Measurements from ENCODE around the gene CYTL1. TPM values are rescaled to one million over a fixed set of nuclear protein-coding genes. Genes with fewer than 3 reads are reported as not detected.

Gene CYTL1
- total RNA-seq, 1 experiment from 2014 or later, result not detected

GRCh38 chr4:4985036-4985435 lies 34.2 kb downstream of the CYTL1 start:
- no peak for DNase-seq (ENCODE audit: low spot score)

GRCh38 chr4:4984186-4984585 lies 35.1 kb downstream of the CYTL1 start:
- in situ Hi-C loops (cut with HindIII; ENCODE audit: low sequenced_read_pairs), result no loop called here
- DNase-seq (ENCODE audit: low spot score), result no peak

More at GRCh38 chr4:4985036-4985435, 34.2 kb downstream of the CYTL1 start:
- in situ Hi-C loops (cut with HindIII; ENCODE audit: low sequenced_read_pairs), result no loop called here

- no peak for DNase-seq (ENCODE audit: low spot score)
- in situ Hi-C loops (cut with HindIII; ENCODE audit: low sequenced_read_pairs), result no loop called here
These were observed 37.4 kb downstream of the CYTL1 start for GRCh38 chr4:4981827-4982226.

- in situ Hi-C loops (cut with HindIII; ENCODE audit: low sequenced_read_pairs), result no loop called here
- DNase-seq (ENCODE audit: low spot score), result no peak
These were observed 37.8 kb downstream of the CYTL1 start for GRCh38 chr4:4981427-4981826.

DNA sequence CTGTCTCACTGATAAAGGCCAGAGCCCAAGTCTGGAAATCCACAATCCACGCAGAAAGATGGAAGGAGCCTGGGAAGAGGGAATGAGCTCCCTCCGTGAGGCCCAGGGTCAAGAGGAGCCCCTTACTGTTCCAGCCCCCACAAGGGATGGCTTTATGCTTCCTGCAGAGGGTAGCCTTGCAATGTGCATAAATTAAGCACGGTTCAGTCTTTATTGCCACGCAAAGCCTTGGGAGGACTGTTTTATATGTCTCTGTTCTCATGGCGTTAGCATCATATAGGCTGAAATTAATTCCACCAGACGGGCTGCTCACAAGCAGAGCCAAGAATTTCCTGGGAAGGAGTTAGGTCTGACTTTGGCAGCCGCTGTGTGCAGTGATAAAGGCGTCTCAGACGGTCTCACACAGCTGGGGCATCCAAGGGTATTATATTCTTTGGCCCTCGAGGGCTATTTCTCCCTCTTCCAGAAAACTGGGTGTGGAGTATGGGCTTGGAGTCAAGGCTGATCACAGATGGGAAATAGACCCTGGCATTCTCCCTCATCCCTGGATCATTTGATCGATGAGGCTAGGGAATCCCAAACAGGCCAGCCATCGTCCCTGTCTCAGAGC lies 38.5 kb downstream of the CYTL1 start:
- DNase-seq (ENCODE audit: low spot score), result no peak
- in situ Hi-C loops (cut with HindIII; ENCODE audit: low sequenced_read_pairs), result no loop called here

DNA sequence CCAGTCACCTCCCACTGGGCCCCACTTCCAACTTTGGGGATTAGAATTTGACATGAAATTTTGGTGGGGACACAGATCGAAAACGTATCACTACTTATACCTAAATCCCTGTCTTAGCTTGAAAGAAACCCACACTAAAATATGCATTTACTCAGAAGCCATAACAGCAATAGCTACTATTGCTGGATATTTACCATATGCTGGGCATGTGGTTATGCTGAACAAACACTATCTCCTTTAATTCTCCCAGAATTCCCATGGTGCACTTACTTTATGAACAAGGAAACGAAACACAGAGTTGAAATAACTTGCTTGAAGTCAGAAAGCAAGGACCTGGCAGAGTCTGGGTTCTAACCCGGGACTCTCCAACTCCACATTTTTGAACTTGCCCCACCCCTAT lies 39.3 kb downstream of the CYTL1 start:
- no peak for DNase-seq (ENCODE audit: low spot score)
- in situ Hi-C loops (cut with HindIII; ENCODE audit: low sequenced_read_pairs), result no loop called here

DNA sequence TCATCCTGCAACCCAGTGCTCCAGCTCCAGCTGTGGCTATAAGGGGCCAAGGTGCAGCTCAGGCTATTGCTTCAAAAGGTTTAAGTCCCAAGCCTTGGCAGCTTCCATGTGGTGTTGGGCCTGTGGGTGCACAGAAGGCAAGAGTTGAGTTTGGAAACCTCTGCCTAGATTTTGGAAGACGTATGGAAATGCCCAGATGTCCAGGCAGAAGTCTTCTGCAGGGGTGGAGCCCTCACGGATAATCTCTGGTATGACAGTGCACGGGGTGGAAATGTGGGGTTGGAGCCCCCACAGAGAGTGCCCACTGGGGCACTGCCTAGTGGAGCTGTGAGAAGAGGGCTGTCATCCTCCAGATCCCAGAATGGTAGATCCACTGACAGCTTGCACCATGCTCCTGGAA lies 44.5 kb downstream of the CYTL1 start:
- no peak for DNase-seq (ENCODE audit: low spot score)
- in situ Hi-C loops (cut with HindIII; ENCODE audit: low sequenced_read_pairs), result no loop called here

- in situ Hi-C loops (cut with HindIII; ENCODE audit: low sequenced_read_pairs), result no loop called here
- DNase-seq (ENCODE audit: low spot score), result no peak
These were observed 47.5 kb downstream of the CYTL1 start for GRCh38 chr4:4971796-4972195.

- in situ Hi-C loops (cut with HindIII; ENCODE audit: low sequenced_read_pairs), result no loop called here
- DNase-seq (ENCODE audit: low spot score), result no peak
These were observed 50.0 kb downstream of the CYTL1 start for GRCh38 chr4:4969298-4969697.

DNA sequence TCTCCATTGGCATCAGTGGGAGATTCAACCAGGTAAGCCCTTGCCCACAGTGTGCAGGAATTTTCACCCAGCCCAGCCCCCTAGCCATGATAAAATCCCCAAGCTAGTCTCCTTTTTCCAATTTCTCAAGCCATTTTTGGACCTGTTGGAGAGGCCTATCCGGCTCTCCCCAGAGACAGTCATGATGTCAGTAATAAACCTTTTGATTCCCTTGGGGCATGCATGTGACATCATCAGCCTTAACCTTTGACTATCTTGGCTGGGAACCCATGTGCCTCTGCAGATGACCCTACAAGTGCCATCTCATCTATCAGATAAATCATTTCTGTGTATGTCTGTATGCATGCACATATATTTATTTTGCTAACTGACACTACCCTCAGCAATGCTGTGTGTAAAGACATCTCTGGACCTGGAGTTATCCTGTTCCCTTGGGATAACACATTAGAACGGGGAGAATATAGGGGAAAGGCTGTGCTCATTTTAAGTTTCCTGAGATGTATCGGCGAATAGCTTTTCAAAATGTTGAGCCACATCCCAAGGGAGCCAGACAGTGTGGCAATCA lies 51.0 kb downstream of the CYTL1 start:
- in situ Hi-C loops (cut with HindIII; ENCODE audit: low sequenced_read_pairs), result no loop called here

More for the DNA sequence above, 51.0 kb downstream of the CYTL1 start:
- DNase-seq (ENCODE audit: low spot score), result no peak

Other genes starting within 250 kb of the CYTL1 start
- 210 and 226 TPM in 2 replicates for gene MSX1, start 159.8 kb downstream of the CYTL1 start, total RNA-seq (2014; rRNA removed; shearing (Covaris generic))
- 0.06 and 1.9 TPM in 2 replicates for gene STK32B, start 32.0 kb upstream of the CYTL1 start, total RNA-seq (2014; rRNA removed; shearing (Covaris generic))

Data from G401 (cell line).